Parietal lobe (tissue), 1 donor: ENCODE results near the gene RECQL5. TPM values are rescaled to one million over a fixed set of nuclear protein-coding genes. Genes with fewer than 3 reads are reported as not detected.

Source experiments
- total RNA-seq: library from RNA; depleted of rRNA; stranded (reverse); fragments of >200 nt; gene quantifications from one replicate; pipeline ENCODE4 v1.2.3, GENCODE V29; 2014

RECQL5 gene
- total RNA-seq: 21.3 TPM

GRCh38 chr17:75666959-75667790, at the start of gene RECQL5, which contains the start of gene SAP30BP:
TSS of gene RECQL5 (minus strand) at chr17:75667154. CDS start at chr17:75666557, 597 bp downstream.
TSS of gene SAP30BP (plus strand) at chr17:75667338. CDS start at chr17:75667373, 35 bp downstream.

GRCh38 chr17:75632863-75633485, 34.0 kb downstream of the RECQL5 start, which contains the start of gene SMIM5:
TSS of gene SMIM5 (plus strand) at chr17:75633434. CDS start at chr17:75640202, 6,768 bp downstream.

GRCh38 chr17:75587675-75588595, 79.0 kb downstream of the RECQL5 start, which contains the start of gene MYO15B:
TSS of gene MYO15B (plus strand) at chr17:75587800. CDS start at chr17:75588058, 258 bp downstream.

Other genes starting within 250 kb of the RECQL5 start
- gene TMEM94, start 210.5 kb downstream of the RECQL5 start, total RNA-seq: 62.6 TPM
- gene CASKIN2, start 151.6 kb downstream of the RECQL5 start, total RNA-seq: 5.9 TPM
- 18.2 TPM for gene TSEN54, start 150.6 kb downstream of the RECQL5 start, total RNA-seq
- gene LLGL2, start 141.5 kb downstream of the RECQL5 start, total RNA-seq: 1.6 TPM
- 59.5 TPM for gene MYO15B, start 79.4 kb downstream of the RECQL5 start, total RNA-seq
- gene SMIM5, start 33.7 kb downstream of the RECQL5 start, total RNA-seq: 0.31 TPM
- 64.8 TPM for gene SAP30BP, start 184 bp upstream of the RECQL5 start, total RNA-seq
- gene ITGB4, start 54.3 kb upstream of the RECQL5 start, total RNA-seq: 2.5 TPM
- gene GALK1, start 98.0 kb upstream of the RECQL5 start, total RNA-seq: 9.4 TPM
- 83.6 TPM for gene UNK, start 117.7 kb upstream of the RECQL5 start, total RNA-seq
- 0.94 TPM for gene UNC13D, start 177.2 kb upstream of the RECQL5 start, total RNA-seq
- 51.6 TPM for gene WBP2, start 188.2 kb upstream of the RECQL5 start, total RNA-seq
- gene TRIM47, start 211.4 kb upstream of the RECQL5 start, total RNA-seq: 10.3 TPM
- gene TRIM65, start 229.8 kb upstream of the RECQL5 start, total RNA-seq: 12.2 TPM
- 37.9 TPM for gene MRPL38, start 237.7 kb upstream of the RECQL5 start, total RNA-seq